OCI-LY7 (cell line): ENCODE results near the gene PIP4K2A.

ENCODE experiments used
- CTCF ChIP-seq: fragments of 200-600 bp; sonication (generic); conservative IDR thresholded peaks from 2 replicates; pipeline ENCODE4 v1.5.1; 2014; ENCODE audit warnings: mild to moderate bottlenecking, antibody characterized with exemption, low read length, moderate library complexity, mixed read lengths
- EZH2phosphoT487 ChIP-seq: fragments of 200-600 bp; sonication (generic); IDR thresholded peaks from 2 replicates; pipeline ENCODE4 v1.6.1; 2018; ENCODE audit warnings: low read depth, borderline replicate concordance, mild to moderate bottlenecking, mixed run types, antibody characterized with exemption, low read length, moderate library complexity, mixed read lengths

DNA sequence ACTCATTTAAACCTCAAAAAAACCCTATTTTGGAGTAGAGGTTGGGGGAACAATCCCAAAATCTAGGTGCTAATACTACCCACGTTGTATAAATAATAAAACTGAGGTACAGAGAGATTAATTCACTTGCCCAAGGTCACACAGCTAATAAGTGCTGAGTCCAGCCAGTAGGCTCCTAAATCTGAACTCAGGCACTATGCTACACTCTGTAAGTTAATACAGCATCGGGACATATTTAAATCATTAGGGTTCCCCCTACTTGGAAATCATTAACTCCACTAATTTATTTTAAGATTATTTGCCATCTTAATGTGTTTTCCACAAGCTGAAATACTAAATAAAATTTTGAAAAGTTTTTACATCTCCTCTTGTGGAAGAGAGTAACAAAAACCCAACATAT is 24.2 kb downstream of the PIP4K2A start:
- TF ChIP-seq CTCF (no peak), EZH2phosphoT487 (no peak)
